Measurements from ENCODE around the gene PHOSPHO1.

The PHOSPHO1 gene

DNA sequence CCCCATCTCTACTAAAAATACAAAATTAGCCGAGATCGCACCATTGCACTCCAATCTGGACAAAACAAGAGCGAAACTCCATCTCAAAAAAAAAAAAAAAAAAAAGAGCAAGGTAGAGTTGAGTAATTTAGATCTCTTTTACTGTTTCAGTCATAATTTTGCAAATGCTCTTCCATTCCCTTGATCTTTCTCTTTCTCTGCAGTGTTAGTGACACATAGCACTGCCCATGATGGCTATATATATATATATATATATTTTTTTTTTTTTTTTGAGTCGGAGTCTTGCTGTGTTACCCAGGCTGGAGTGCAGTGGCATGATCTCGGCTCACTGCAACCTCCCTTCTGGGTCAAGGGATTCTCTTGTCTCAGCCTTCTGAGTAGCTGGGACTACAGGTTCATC is 12.2 kb upstream of the PHOSPHO1 start:
- no peak for DNase-seq (ENCODE audit: low read depth in 2 of 2)

DNA sequence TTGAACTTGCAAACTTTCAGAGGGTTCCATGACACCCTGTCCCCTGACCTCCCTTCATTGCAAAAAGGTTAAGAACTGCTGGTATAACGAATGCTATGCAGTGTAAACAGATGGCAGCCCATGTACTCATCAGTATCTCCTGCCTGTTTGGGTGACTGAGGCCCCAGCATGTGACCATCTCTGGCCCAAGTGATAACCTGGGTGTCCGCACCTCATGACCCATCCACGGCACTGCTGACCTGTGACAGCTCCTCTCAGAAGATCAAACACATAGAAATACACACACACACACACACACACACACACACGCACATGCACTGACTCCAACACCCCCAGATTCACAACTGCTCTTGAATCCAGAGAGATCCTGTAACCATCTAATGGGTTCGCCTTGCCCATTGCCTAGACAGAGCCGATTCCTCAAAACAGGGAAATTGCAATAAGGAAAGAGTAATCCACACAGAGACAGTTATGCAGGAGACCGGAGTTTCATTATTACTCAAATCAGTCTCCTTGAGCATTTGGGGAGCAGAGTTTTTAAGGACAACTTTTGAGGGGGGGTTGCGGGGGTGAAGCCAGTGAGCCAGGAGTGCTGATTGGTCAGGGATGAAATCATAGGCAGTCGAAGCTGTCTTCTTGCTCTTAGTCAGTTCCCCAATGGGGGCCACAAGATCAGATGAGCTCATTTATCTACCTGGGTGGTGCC is 11.3 kb upstream of the PHOSPHO1 start:
- DNase-seq (ENCODE audit: low read depth in 2 of 2): no peak

DNA sequence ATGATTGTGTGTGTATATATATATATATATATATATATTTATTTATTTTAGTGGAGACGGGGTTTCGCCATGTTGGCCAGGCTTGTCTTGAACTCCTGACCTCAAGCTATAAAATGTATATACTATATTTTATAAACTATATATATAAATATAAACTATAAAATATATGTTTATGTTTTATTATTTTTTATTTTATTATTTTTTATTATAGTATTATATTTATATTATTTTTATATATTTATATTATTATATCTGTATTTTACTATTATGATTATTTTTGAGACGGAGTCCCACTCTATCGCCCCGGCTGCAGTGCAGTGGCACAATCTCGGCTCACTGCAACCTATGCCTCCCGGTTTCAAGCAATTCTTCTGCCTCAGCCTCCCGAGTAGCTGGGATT is 10.5 kb upstream of the PHOSPHO1 start:
- no peak for DNase-seq (ENCODE audit: low read depth in 2 of 2)

DNA sequence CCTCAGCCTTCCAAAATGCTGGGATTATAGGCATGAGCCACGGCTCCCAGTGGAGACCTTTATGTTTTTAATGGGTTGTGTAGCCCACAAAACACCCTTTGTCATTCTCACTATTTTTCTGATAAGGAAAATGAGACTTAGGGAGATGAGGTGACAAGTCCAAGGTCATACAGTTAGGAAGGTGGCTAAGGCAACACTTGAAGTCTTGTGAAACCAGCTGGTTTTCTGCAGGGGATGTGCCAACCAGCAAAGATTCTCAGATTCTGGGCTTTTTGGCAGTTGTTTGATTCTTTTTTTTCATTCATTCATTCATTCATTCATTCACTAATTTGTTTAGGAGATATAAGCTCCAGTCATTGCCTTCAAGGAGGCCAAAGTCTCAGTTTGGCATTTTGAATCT is 10.0 kb upstream of the PHOSPHO1 start:
- DNase-seq (ENCODE audit: low read depth in 2 of 2): no peak

DNA sequence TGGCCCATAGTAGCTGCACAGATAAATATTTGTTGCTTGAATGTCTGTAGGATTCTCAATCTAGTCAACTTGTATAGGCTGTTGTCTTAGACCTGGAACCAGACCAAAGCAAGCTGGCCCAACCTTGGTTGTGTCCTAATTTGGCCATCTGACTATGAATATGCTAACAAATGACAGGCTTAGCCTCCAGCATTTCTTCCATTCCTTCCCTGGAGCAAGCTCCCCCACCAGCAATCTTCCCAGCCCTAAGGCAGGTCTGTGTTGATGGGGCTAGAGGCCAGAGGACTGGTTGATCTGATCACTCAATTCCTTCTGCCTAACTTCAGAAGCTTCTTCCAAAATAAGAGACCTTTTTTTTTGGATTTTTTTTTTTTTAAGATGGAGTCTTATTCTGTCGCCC is 9.4 kb upstream of the PHOSPHO1 start:
- no peak for DNase-seq (ENCODE audit: low read depth in 2 of 2)

DNA sequence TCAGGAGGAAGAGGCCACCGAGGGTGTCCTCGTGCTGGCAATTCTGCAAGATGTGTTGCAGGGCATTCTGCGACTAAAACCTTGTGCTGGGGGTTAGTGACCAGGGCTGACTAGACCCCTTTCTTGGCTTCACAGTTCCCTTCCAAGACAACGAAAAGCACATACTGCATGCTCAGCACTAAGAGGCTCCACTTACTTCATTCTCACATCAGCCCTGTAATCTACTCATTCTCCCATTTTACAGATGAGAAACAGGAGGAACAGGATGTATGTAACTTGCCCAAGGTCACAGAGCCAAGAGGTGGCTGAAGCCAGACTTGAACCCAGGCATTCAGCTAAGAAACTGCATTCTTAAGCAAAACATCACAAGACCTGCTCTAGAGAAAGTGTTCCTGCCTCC is 5.3 kb upstream of the PHOSPHO1 start:
- DNase-seq (ENCODE audit: low read depth in 2 of 2): no peak

DNA sequence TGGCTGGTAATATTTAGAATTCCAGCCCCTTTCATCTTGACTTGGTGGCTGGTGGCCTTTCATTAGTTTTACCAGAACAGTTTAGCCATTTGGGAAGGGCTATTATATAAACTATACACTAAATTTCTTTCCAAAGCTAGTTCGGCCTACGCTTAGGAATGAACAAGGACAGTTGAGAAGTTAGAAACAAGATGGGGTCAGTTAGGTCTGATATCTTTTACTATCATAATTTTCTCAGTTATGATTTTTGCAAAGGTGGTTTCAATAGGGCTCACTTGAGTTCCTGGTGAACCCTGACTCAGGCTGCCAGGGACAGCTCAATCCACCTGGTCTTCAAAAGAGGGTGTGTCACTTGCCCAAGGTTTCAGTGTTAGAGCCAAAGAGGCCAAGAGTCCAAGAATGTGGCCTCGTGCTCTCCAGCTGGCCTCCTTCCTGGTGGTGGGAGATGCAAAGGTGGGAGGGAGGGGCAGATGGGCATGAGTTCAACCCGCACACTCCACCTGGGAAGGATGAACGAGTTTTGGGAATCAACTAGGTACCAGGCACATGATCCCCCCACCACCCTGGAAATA is 4.0 kb upstream of the PHOSPHO1 start:
- no peak for DNase-seq (ENCODE audit: low read depth in 2 of 2)

DNA sequence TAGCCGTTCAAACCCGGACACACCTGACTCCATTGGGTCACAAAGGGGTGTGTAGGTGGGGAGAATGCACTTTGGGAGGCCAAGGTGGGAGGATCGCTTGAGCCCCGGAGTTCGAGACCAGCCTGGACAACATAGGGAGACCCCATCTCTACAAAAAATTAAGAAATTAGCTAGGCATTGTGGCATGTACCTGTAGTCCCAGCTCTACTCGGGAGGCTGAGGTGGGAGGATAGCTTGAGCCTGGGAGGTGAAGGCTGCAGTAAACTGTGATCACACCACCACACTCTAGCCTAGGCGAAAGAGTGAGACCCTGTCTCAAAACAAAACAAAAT is 942 bp upstream of the PHOSPHO1 start:
- DNase-seq (ENCODE audit: low read depth in 2 of 2): no peak

DNA sequence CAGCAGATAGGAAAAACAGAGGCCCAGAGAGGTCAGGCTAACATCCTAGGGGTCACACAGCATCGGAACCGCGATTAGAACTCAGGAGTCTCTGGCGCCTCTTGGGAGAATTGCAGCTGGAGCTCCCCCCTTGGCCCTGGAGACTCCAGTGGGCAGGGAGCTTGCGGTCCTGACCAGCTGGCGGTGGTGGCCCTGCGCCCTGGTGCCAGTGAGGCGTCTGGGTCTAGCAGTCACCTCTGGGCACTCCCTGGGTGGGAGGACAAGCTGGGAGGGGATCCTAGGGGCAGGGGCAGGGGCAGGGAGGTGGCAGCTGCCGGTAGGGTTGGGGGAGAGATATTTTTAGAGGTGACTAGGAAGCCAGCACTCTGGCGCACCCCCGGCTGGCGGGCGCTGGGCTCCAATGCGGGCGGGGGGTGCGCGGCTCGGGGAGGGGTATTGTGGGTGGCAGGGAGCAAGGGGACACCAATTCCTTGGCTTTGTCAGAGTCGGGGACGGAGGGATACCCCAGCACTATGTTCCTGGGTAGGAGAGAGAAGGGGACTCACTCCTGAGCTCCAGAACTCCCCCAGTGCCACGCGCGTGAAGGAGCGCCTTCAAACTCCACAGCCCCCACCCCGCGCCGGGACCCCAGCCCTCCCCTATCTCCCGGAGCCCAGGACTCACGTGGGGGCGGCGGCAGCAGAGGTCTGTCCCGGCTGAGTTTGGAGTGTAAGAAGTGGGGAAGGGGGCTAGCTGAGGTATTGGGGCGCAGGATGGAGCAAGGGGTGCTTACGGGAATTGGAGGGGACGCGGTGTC is 584 bp downstream of the PHOSPHO1 start:
- no peak for DNase-seq (ENCODE audit: low read depth in 2 of 2)

DNA sequence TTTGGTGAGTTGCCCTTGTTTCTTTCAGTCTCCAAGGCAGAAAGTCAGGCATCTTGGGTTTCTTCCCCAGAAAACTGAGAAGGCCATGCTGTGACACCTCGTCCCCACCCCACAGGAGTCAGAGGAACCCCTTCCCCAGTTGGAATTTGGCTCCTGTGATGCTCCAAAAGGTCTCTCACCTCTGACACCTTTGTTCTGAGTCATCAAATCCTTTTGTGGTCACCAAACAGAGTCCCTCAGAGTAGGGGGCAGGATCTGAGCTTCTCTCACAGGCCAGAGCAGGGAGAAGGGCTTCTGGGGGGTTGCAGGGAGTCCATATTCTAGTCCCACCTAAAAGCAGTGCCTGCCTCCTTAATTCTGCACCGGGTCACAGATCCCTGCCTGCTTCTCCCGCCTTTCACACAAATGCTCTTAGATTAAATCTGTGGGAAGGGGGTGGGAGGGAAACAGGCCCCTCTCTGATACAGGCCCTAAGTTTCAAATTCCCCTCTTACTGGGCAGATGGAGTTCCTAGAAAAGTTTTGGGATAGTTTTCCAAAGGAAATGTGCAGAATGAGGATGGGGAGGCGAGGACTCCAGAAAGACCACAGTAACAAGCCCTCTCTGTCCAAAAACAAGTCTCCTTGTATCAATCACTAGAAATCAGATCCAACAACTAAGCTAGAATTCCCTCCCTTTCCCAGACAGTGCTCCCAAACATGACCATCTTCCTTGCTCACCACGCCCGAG is 1.3 kb downstream of the PHOSPHO1 start:
- no peak for DNase-seq (ENCODE audit: low read depth in 2 of 2)

DNA sequence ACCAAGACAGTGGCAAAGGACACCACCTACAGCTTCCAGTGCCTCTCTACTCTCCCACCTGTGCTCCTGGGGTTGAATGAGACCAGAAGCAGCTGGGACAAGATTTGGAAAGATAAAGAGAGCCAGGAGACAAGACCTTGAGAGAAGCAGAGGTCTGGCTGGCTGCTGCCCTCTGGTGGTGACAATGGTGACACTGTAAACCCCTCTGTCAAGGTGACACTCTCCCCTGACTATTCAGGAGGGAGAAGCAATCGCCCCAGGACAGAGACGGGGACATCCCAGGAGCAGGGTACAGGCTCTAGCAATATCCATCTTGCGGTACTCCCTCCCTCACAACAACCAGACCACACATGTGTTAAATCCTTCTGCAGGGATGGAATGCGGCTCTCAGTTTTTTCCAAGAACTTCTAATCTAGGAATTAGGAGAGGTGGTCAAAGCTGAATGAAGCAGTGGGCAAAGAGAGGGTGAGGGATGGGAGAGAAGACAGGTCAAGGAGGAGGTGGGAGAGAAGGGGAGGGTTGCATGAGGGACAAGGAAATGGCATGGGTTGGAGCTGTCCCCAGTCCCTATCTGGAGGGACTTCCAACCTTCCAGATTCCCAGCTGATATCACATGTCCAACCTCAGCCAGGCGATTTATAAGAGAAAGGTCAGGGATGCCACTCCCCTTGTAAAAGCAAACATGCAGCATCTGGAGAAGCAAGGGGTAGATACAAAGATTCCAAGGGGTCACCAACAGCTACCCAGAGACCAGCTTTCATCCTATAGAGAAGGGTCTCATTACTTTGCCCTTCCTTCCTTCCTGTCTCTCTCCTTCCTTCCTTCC is 2.9 kb downstream of the PHOSPHO1 start:
- peak; percentile 53 to 65 for DNase-seq (ENCODE audit: low read depth in 2 of 2)

DNA sequence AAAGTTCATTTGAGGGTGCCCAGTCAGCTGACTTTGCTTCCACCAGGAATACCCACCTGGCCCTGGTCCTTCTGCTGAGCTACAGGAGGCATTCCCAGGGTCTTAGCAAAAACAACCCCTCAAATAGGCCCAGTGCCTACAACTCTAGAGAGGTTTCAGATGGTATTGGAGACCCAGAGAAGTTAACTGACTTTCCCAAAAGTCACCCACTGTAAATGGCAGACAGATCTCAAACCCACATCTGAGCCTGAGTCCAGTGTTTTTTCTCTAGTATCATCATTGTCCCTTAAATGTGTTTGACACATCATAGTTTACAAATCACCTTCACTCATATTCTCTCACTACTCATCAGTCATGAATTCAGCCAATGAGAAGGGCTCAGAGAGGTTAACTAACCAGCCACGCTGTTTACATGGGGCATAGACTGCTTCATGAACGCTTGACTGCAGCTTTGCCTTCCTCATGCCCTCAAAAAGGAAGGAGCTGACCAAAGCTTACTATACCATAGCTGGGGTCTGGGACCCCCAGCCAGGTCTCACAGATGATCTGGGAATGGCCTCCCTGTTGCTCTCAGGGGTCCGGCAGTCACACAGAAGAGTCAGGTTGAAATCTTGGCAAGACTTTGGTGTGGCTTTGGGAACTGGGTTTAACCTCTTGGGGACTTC is 3.7 kb downstream of the PHOSPHO1 start:
- no peak for DNase-seq (ENCODE audit: low read depth in 2 of 2)

DNA sequence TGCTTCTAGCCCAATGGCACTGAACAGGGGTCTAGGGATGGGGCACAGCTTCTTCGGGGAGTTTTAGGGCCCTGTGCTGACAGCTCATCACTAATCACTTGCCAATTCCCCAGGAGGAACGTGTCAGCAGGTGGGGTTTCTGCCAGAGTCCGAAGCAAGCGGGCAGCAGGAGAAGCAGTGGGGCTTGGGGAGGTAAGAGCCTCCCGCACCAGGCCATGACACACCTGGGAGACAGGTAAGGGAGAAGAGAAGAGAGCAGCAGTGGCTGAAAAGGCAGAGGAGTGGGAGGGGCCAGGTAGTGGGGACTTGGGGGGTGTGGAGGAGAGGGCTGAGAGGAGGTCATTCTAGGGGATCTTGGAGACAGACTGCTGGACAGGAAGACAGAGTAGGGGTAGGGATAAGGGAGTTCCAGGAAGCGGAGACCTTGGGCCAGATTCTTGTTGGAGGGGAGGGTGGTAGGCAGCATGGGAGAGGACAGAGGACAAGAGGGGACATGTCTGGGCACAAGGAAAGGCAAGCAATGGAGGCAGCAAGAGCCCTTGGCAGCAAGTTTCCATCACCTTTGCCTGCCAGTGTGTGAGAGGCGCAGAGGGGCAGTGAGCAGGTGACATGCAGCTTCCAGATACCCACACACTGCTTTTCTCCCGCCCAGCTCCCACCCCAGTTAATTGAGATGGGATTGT is 4.9 kb downstream of the PHOSPHO1 start:
- no peak for DNase-seq (ENCODE audit: low read depth in 2 of 2)

DNA sequence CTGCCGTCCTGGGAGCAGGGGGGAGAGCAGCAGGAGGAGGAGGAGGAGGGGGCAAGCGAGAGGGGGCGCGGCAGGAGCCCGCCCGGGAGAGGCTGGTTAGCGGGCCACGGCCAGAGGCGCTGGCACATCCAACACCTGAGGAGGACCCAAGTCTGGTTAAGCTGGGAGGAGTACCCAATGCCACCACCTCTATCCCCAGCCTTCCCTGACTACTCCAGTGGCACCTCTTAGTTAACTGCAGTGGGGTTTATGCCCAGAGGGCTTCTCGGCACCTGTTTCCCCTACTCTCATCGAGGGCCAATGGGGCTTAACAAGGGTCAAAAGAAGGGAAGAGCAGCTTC is 5.6 kb downstream of the PHOSPHO1 start:
- DNase-seq (ENCODE audit: low read depth in 2 of 2): no peak

DNA sequence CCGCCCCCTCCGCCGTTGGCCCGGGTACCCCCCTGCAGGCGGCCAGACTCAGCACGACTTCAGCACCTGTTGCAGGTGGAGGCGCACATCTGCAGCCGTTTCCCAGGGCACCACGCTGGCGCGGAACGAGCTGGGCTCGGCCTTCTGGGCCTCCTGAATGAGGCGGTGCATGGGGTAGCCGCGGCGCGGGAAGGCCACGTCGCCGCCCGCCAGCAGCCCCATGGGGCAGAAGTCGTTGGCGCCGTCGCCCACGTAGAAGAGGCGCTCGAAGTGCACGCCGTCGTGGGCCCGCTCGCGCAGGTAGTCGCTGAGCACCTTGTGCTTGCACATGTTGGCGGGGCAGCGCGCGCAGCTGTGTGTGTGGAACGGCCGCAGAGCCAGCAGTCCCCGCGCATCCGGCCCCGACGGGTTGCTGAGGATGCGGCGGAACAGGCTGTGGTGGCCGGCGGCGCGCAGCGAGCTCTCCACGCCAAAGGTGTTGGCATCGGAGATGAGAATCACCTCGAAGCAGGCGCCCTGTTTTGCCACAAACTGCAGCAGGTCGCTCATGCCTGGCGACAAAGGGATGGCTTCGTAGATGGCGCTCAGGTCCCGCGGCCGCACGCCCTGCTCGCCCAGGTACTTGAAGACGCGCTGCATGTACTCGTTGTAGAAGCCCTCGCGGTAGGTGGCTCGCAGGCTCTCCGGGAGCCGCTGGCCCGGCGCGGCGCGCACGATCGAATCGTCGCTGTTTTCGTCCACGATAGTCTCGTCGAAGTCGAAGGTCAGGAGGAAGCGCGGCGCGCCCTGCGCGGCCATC is 6.2 kb downstream of the PHOSPHO1 start:
- DNase-seq (ENCODE audit: low read depth in 2 of 2): no peak

DNA sequence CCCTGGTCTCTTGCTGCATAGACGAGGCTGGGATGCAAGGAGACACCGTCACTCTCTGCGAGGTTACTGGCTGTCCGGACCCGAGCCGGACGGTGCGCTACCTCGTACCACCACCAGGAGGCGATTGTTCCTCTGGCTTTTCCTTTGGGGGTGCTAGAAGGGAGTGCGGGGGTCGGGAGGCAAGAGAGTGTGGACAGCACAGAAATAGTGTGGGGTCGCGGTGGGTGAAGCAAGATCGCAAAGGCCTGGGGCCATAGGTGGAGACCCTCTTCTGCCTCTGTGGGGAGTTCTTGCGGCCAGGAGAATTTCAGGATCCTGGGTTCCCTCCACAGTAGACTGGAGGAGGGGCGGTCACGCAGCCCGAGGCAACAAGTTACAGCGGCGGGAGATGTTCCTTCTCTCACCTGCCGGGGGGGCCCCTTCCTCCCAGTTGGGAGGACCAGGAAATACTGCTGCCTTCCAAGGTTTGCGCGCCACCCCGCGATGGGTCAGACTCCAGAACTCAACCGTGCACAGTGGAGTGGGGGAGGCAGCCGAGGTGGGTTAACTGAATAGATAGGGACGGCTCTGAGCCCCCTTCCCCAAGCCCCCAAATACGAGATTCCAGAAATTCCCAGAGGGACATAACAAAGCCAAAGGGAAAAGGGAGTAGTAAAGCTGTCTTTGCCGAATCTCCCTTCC is 6.9 kb downstream of the PHOSPHO1 start:
- DNase-seq (ENCODE audit: low read depth in 2 of 2): no peak

DNA sequence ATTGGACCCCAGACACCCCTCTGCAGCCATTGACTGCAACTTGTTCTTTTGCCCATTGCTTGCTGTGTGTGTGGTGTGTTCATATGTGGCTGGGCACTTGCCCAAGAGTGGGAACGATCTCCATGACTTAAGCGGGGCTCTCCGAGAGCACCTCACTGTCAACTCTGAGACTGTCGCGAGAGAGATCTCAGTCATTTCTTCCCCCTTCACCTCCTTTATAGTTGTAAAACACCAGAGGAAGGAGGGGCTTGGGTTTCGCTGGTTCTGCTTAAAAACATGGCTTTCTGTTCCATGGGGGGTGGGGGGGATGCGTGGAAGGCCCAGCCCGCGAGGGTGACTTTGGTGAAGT is 7.4 kb downstream of the PHOSPHO1 start:
- no peak for DNase-seq (ENCODE audit: low read depth in 2 of 2)

DNA sequence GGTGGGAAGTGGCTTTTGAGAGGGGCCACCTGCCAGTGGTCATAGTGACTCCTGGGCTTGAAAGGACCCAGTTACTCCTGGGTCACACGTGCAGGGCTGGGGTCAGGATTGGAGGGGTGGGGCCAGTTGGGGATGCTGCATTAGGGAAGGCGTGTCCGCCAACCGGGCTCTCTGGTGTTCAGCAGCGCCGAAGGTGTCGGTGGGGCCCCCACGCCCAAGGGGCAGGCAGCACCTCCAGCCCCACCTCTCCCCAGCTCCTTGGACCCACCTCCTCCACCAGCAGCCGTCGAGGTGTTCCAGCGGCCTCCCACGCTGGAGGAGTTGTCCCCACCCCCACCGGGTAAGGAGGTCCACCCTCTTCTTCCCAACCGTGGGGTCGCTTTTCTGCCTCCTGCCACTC is 10.6 kb downstream of the PHOSPHO1 start:
- no peak for DNase-seq (ENCODE audit: low read depth in 2 of 2)
